ENCODE results near the gene STARD3. TPM values are rescaled to one million over a fixed set of nuclear protein-coding genes. Genes with fewer than 3 reads are reported as not detected.

STARD3 gene
- total and polyA plus RNA-seq, 4 donors = 27.4 to 79.7 (median 64.8) TPM

GRCh38 chr17:39661744-39662541 is 25.0 kb downstream of the STARD3 start:
- no peaks in the 10 kb centered on the region for H3K27me3 ChIP-seq (ENCODE audit: control insufficient read depth in 3 of 3, insufficient read depth in 3 of 3, low read length in 2 of 3)
- peak overlapping the region in 1 of 2 donors; percentile 82 for H3K27ac ChIP-seq (ENCODE audit: low read depth in 1 of 2, low read length in 1 of 2)
- ATAC-seq (ENCODE audit: insufficient read depth, low FRiP score) = no peak
- H3K4me1 ChIP-seq (ENCODE audit: control insufficient read depth in 5 of 5, insufficient read depth in 5 of 5, low read length in 5 of 5) = peaks cover 0 to 57% (median 8%) of the 10 kb centered on the region in 5 donors
- H3K4me3 ChIP-seq = no peak overlapping the region
- H3K9me3 ChIP-seq (ENCODE audit: control insufficient read depth in 4 of 4, insufficient read depth in 3 of 4, low read length in 3 of 4) = no peaks in the 10 kb centered on the region
- WGBS, 2 donors = 81 to 88% methylated on average over 8 of the region's 8 CpGs
- no peak for TF ChIP-seq CTCF (IDR thresholded peaks at IDR 0.05; ENCODE audit: control extremely low read depth, extremely low read depth)
- H3K9ac ChIP-seq (ENCODE audit: insufficient read depth in 1 of 2, low read length in 2 of 2) = no peak overlapping the region
- H3K36me3 ChIP-seq (ENCODE audit: control insufficient read depth in 4 of 4, insufficient read depth in 4 of 4, low read length in 4 of 4) = peaks cover 0 to 47% (median 7%) of the 10 kb centered on the region in 4 donors
- DNase-seq = no peak

GRCh38 chr17:39662551-39663339 is 25.8 kb downstream of the STARD3 start:
- Histone ChIP-seq H3K27ac (ENCODE audit: low read depth in 1 of 2, low read length in 1 of 2) (peak overlapping the region; percentile 10 to 65), H3K9me3 (ENCODE audit: control insufficient read depth in 4 of 4, insufficient read depth in 3 of 4, low read length in 3 of 4) (no peaks in the 10 kb centered on the region), H3K36me3 (ENCODE audit: control insufficient read depth in 4 of 4, insufficient read depth in 4 of 4, low read length in 4 of 4) (peaks cover 0 to 45% (median 7%) of the 10 kb centered on the region in 4 donors), H3K4me3 (no peak overlapping the region), H3K9ac (ENCODE audit: insufficient read depth in 1 of 2, low read length in 2 of 2) (no peak overlapping the region), H3K27me3 (ENCODE audit: control insufficient read depth in 3 of 3, insufficient read depth in 3 of 3, low read length in 2 of 3) (peaks cover 0 to 2% (median 0%) of the 10 kb centered on the region in 3 donors), H3K4me1 (ENCODE audit: control insufficient read depth in 5 of 5, insufficient read depth in 5 of 5, low read length in 5 of 5) (peaks cover 0 to 58% (median 8%) of the 10 kb centered on the region in 5 donors)
- DNase-seq (no peak), ATAC-seq (ENCODE audit: insufficient read depth, low FRiP score) (no peak)
- no peak for TF ChIP-seq CTCF (IDR thresholded peaks at IDR 0.05; ENCODE audit: control extremely low read depth, extremely low read depth)
- WGBS, 2 donors = 71 to 83% methylated on average over 22 of the region's 22 CpGs

GRCh38 chr17:39663340-39663687 is 26.4 kb downstream of the STARD3 start:
- ATAC-seq (ENCODE audit: insufficient read depth, low FRiP score) (no peak), DNase-seq (no peak)
- H3K27ac ChIP-seq (ENCODE audit: low read depth in 1 of 2, low read length in 1 of 2) = peak overlapping the region; percentile 65 to 91
- H3K4me3 ChIP-seq = no peak overlapping the region
- H3K9me3 ChIP-seq (ENCODE audit: control insufficient read depth in 4 of 4, insufficient read depth in 3 of 4, low read length in 3 of 4) = no peaks in the 10 kb centered on the region
- H3K36me3 ChIP-seq (ENCODE audit: control insufficient read depth in 4 of 4, insufficient read depth in 4 of 4, low read length in 4 of 4) = peaks cover 0 to 41% (median 7%) of the 10 kb centered on the region in 4 donors
- H3K27me3 ChIP-seq (ENCODE audit: control insufficient read depth in 3 of 3, insufficient read depth in 3 of 3, low read length in 2 of 3) = peaks cover 0 to 4% (median 0%) of the 10 kb centered on the region in 3 donors
- WGBS, 2 donors = 55 to 59% methylated on average over 4 of the region's 4 CpGs
- H3K9ac ChIP-seq (ENCODE audit: insufficient read depth in 1 of 2, low read length in 2 of 2) = no peak overlapping the region
- H3K4me1 ChIP-seq (ENCODE audit: control insufficient read depth in 5 of 5, insufficient read depth in 5 of 5, low read length in 5 of 5) = peaks cover 0 to 58% (median 8%) of the 10 kb centered on the region in 5 donors
- no peak for TF ChIP-seq CTCF (IDR thresholded peaks at IDR 0.05; ENCODE audit: control extremely low read depth, extremely low read depth)

Measured in lung (tissue), 12 donors.